Liver (tissue), 9 donors: ENCODE measurements around the gene SLC1A5. TPM values are rescaled to one million over a fixed set of nuclear protein-coding genes. Genes with fewer than 3 reads are reported as not detected.

Experiments
- DNase-seq: peaks from one replicate; pipeline ENCODE4 v3.0.0-alpha.2; 2017; ENCODE audit warnings: low spot score
- H3K27ac ChIP-seq, 2 donors: one replicate each; pipeline ENCODE4 v1.7.0; 2013; ENCODE audit warnings: inconsistent platforms in 2 of 2, low read length in 2 of 2, control low read depth in 1 of 2, low read depth in 1 of 2, mild to moderate bottlenecking in 1 of 2
- H3K27me3 ChIP-seq, 4 donors: one replicate each; pipeline versions ENCODE4 v1.6.1 to v1.7.0; 2013; ENCODE audit warnings: low read length in 3 of 4, inconsistent platforms in 1 of 4, mild to moderate bottlenecking in 1 of 4, moderate library complexity in 1 of 4; ENCODE audit not compliant: control insufficient read depth in 4 of 4, insufficient read depth in 4 of 4
- H3K36me3 ChIP-seq, 4 donors: one replicate each; pipeline versions ENCODE4 v1.6.1 to v1.7.0; 2013; ENCODE audit warnings: low read length in 3 of 4, mild to moderate bottlenecking in 3 of 4, low read depth in 1 of 4, moderate library complexity in 1 of 4; ENCODE audit not compliant: control insufficient read depth in 4 of 4, insufficient read depth in 3 of 4
- H3K4me1 ChIP-seq, 4 donors: one replicate each; pipeline versions ENCODE4 v1.6.1 to v1.7.0; 2013; ENCODE audit warnings: low read length in 3 of 4, mild to moderate bottlenecking in 3 of 4, moderate library complexity in 1 of 4; ENCODE audit not compliant: control insufficient read depth in 4 of 4, insufficient read depth in 4 of 4
- H3K4me3 ChIP-seq, 3 donors: one replicate each; pipeline versions ENCODE4 v1.6.1 to v1.7.0; 2013; ENCODE audit warnings: low read length in 3 of 3, control low read depth in 1 of 3, low read depth in 1 of 3, mild to moderate bottlenecking in 1 of 3
- H3K9ac ChIP-seq, 2 donors: one replicate each; pipeline ENCODE4 v1.7.0; 2013; ENCODE audit warnings: low read length in 2 of 2, mild to moderate bottlenecking in 2 of 2, moderate library complexity in 2 of 2, control low read depth in 1 of 2, low read depth in 1 of 2
- H3K9me3 ChIP-seq, 4 donors: one replicate each; pipeline versions ENCODE4 v1.6.1 to v1.7.0; 2013; ENCODE audit warnings: low read length in 3 of 4; ENCODE audit not compliant: control insufficient read depth in 4 of 4
- ATF3 ChIP-seq: IDR thresholded peaks from 2 replicates; pipeline ENCODE4 v1.6.1; 2016; ENCODE audit warnings: antibody characterized with exemption
- CTCF ChIP-seq: fragments of 150-350 bp; IDR thresholded peaks from 2 replicates; pipeline ENCODE4 v1.5.1; 2017; ENCODE audit warnings: improper control_type of control experiment, low read depth, low read length; ENCODE audit not compliant: missing input control
- EGR1 ChIP-seq, 2 donors: IDR thresholded peaks; 2 replicates each; pipeline ENCODE4 v1.6.1; 2016 to 2018; ENCODE audit warnings: antibody characterized with exemption in 2 of 2, low read depth in 2 of 2
- FOXA2 ChIP-seq: IDR thresholded peaks from 2 replicates; pipeline ENCODE4 v1.6.1; 2016; ENCODE audit warnings: antibody characterized with exemption
- GABPA ChIP-seq, 2 donors: IDR thresholded peaks in 1 of 2; conservative IDR thresholded peaks in 1 of 2; 2 replicates each; pipeline ENCODE4 v1.6.1; 2016; ENCODE audit warnings: antibody characterized with exemption in 2 of 2, mild to moderate bottlenecking in 1 of 2, moderate library complexity in 1 of 2
- HNF4A ChIP-seq, 2 donors: conservative IDR thresholded peaks; 2 replicates each; pipeline ENCODE4 v1.6.1; 2016; ENCODE audit warnings: antibody characterized with exemption in 2 of 2, mild to moderate bottlenecking in 2 of 2
- HNF4G ChIP-seq: IDR thresholded peaks from 2 replicates; pipeline ENCODE4 v1.6.1; 2016; ENCODE audit warnings: antibody characterized with exemption
- JUND ChIP-seq, 2 donors: IDR thresholded peaks; 2 replicates each; pipeline ENCODE4 v1.6.1; 2016; ENCODE audit warnings: antibody characterized with exemption in 2 of 2
- NR2F2 ChIP-seq: IDR thresholded peaks from 2 replicates; pipeline ENCODE4 v1.6.1; 2016; ENCODE audit warnings: antibody characterized with exemption
- RXRA ChIP-seq, 2 donors: IDR thresholded peaks; 2 replicates each; pipeline ENCODE4 v1.6.1; 2017 to 2018; ENCODE audit warnings: antibody characterized with exemption in 2 of 2, mild to moderate bottlenecking in 1 of 2
- SP1 ChIP-seq: IDR thresholded peaks from 2 replicates; pipeline ENCODE4 v1.6.1; 2018; ENCODE audit warnings: antibody characterized with exemption, mild to moderate bottlenecking
- TAF1 ChIP-seq: conservative IDR thresholded peaks from 2 replicates; pipeline ENCODE4 v1.6.1; 2016; ENCODE audit warnings: antibody characterized with exemption, mild to moderate bottlenecking
- YY1 ChIP-seq: IDR thresholded peaks from 2 replicates; pipeline ENCODE4 v1.6.1; 2016; ENCODE audit warnings: antibody characterized with exemption, mild to moderate bottlenecking
- ZBTB33 ChIP-seq: IDR thresholded peaks from 2 replicates; pipeline ENCODE4 v1.6.1; 2016; ENCODE audit warnings: antibody characterized with exemption
- WGBS: extraction: QIAGEN DNeasy Blood & Tissue Kit; methylation state at CpG from one replicate; pipeline ENCODE4 v1.1.7; 2013; 5-methylcytosine and 5-hydroxymethylcytosine counted together
- polyA plus RNA-seq, 2 donors: library from polyadenylated mRNA; stranded (reverse) in 1 of 2; unstranded in 1 of 2; fragments of 200-250 nt in 1 of 2; fragments of >200 nt in 1 of 2; fragmentation: Nextera tagmentation in 1 of 2; extraction: Ambion mirVana in 1 of 2; gene quantifications; one replicate each; pipeline versions ENCODE4 v1.2.1 to v1.2.3, GENCODE V29; 2013 to 2015
- total RNA-seq, 2 donors: library from RNA; depleted of rRNA; stranded (reverse); fragments of >200 nt; gene quantifications; one replicate each; pipeline ENCODE4 v1.2.3, GENCODE V29; 2014
- TF ChIP-seq, protein P1 (sequence below): IDR thresholded peaks from 2 replicates; pipeline ENCODE4 v1.6.1; 2016; ENCODE audit warnings: antibody characterized with exemption, mild to moderate bottlenecking
- TF ChIP-seq, protein P2 (sequence below): IDR thresholded peaks from 2 replicates; pipeline ENCODE4 v1.6.1; 2016; ENCODE audit warnings: antibody characterized with exemption
- donor health status: healthy.
- donor health status: healthy.
- donor health status: healthy.
- donor health status: healthy.
- donor health status: healthy.

Gene SLC1A5
- total and polyA plus RNA-seq, 4 donors = 1.5 to 90.8 (median 6.1) TPM

DNA sequence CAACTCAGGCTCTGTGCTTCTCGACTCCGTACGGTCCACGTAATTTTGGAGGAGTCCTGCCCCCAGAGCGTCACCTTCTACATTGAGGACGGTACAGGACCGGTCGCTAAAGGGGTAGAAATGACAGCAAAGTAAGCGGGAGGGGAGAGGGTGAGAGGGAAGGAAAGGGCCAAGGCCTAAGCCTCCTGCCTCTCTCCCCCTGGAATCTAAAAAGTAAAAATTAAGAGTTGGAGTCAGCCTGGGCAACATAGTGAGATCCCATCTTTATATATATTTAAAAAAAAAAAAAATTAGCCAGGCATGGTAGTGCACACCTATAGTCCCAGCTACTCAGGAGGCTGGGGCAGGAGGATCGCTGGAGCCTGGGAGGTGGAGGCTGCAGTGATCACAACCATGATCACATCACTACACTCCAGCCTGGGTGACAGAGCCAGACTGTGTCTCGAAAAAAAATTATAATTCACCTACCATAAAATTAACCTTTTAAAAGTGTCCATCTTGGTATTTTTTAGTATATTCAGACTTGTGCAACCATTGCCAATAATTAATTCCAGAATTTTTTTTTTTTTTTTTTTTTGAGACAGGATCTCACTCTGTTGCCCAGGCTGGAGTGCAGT, 12.6 kb downstream of the SLC1A5 start:
- Histone ChIP-seq H3K4me1 (peaks cover 0 to 7% (median 5%) of the 10 kb centered on the region in 4 donors), H3K9me3 (no peaks in the 10 kb centered on the region), H3K9ac (no peak overlapping the region), H3K27ac (no peak overlapping the region), H3K27me3 (no peaks in the 10 kb centered on the region), H3K36me3 (peaks cover 0 to 6% (median 3%) of the 10 kb centered on the region in 4 donors), H3K4me3 (no peak overlapping the region)
- 97% methylated on average over 11 of the region's 11 CpGs for WGBS
- no peak for DNase-seq
- TF ChIP-seq CTCF (no peak), GABPA (IDR thresholded peaks at IDR 0.05 in 1 of 2, conservative IDR thresholded peaks at IDR 0.05 in 1 of 2) (no peak), YY1 (no peak)

DNA sequence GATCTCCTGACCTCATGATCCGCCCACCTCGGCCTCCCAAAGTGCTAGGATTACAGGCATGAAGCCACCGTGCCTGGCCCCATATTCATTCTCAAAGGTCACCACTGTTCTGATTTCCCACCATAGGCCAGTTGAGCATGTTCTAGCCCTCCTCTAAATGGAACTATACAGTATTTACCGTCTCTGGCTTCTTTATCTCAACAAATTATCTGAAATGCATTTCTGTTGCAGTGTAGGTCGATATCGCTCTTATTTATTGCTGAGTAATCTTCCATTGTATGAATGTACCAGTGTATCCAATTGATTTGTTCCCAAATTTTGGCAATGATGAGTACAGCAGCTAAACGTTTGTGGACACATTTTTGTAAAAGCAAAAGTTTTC, 15.4 kb downstream of the SLC1A5 start:
- TF ChIP-seq, protein P1, sequence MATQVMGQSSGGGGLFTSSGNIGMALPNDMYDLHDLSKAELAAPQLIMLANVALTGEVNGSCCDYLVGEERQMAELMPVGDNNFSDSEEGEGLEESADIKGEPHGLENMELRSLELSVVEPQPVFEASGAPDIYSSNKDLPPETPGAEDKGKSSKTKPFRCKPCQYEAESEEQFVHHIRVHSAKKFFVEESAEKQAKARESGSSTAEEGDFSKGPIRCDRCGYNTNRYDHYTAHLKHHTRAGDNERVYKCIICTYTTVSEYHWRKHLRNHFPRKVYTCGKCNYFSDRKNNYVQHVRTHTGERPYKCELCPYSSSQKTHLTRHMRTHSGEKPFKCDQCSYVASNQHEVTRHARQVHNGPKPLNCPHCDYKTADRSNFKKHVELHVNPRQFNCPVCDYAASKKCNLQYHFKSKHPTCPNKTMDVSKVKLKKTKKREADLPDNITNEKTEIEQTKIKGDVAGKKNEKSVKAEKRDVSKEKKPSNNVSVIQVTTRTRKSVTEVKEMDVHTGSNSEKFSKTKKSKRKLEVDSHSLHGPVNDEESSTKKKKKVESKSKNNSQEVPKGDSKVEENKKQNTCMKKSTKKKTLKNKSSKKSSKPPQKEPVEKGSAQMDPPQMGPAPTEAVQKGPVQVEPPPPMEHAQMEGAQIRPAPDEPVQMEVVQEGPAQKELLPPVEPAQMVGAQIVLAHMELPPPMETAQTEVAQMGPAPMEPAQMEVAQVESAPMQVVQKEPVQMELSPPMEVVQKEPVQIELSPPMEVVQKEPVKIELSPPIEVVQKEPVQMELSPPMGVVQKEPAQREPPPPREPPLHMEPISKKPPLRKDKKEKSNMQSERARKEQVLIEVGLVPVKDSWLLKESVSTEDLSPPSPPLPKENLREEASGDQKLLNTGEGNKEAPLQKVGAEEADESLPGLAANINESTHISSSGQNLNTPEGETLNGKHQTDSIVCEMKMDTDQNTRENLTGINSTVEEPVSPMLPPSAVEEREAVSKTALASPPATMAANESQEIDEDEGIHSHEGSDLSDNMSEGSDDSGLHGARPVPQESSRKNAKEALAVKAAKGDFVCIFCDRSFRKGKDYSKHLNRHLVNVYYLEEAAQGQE = no peak
- TF ChIP-seq GABPA (IDR thresholded peaks at IDR 0.05 in 1 of 2, conservative IDR thresholded peaks at IDR 0.05 in 1 of 2) = no peak
- no peak for TF ChIP-seq ZBTB33
- no peak for TF ChIP-seq EGR1 (IDR thresholded peaks at IDR 0.05; ENCODE audit: low read depth in 2 of 2)
- no peak for TF ChIP-seq ATF3
- no peak for TF ChIP-seq CTCF
- TF ChIP-seq NR2F2 = no peak
- no peak for TF ChIP-seq FOXA2
- no peak for TF ChIP-seq HNF4A (conservative IDR thresholded peaks at IDR 0.05)
- TF ChIP-seq RXRA (IDR thresholded peaks at IDR 0.05) = no peak
- no peak for TF ChIP-seq HNF4G
- no peak for TF ChIP-seq TAF1
- TF ChIP-seq JUND (IDR thresholded peaks at IDR 0.05) = no peak
- TF ChIP-seq YY1 = no peak
- TF ChIP-seq, protein P2, sequence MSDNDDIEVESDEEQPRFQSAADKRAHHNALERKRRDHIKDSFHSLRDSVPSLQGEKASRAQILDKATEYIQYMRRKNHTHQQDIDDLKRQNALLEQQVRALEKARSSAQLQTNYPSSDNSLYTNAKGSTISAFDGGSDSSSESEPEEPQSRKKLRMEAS = no peak
- TF ChIP-seq SP1 = no peak
- Histone ChIP-seq H3K9ac (no peak overlapping the region), H3K36me3 (peaks cover 0 to 6% (median 3%) of the 10 kb centered on the region in 4 donors), H3K4me1 (peaks cover 0 to 7% (median 7%) of the 10 kb centered on the region in 4 donors), H3K9me3 (no peaks in the 10 kb centered on the region), H3K27ac (no peak overlapping the region), H3K27me3 (no peaks in the 10 kb centered on the region), H3K4me3 (no peak overlapping the region)
- 45% methylated on average over 7 of the region's 7 CpGs for WGBS
- DNase-seq = no peak
